Hepatocyte (in vitro differentiated cells): ENCODE results near the gene PLA1A.

Experiments
- CTCF ChIP-seq: fragments of 200-600 bp; sonication (generic); IDR thresholded peaks from 2 replicates; pipeline ENCODE4 v1.5.1; 2016; ENCODE audit warnings: antibody characterized with exemption, mild to moderate bottlenecking; ENCODE audit not compliant: poor library complexity
- EZH2 ChIP-seq: fragments of 200-600 bp; sonication (generic); IDR thresholded peaks from 2 replicates; pipeline ENCODE4 v1.6.1; 2016; ENCODE audit warnings: antibody characterized with exemption, mild to moderate bottlenecking, borderline replicate concordance

- TF ChIP-seq CTCF (no peak), EZH2 (no peak)
Measured at GRCh38 chr3:119673875-119674274, 76.2 kb downstream of the PLA1A start.
